Large intestine (tissue), 3 donors: Measurements from ENCODE around the gene PLAA. TPM values are rescaled to one million over a fixed set of nuclear protein-coding genes. Genes with fewer than 3 reads are reported as not detected.
A peak's percentile ranks its signal among the peaks of the same experiment; 100 is the strongest.

ENCODE experiments used
- DNase-seq, 2 donors: peaks; one replicate each; pipeline versions ENCODE4 v3.0.0 to v3.0.0-alpha.2; 2013
- H3K27ac ChIP-seq: one replicate; pipeline ENCODE4 v1.5.1; 2013; ENCODE audit warnings: low read length
- H3K27me3 ChIP-seq: 2 replicates; pipeline ENCODE4 v1.6.1; 2013; ENCODE audit warnings: low read length; ENCODE audit not compliant: control insufficient read depth, insufficient read depth
- H3K36me3 ChIP-seq: 2 replicates; pipeline ENCODE4 v1.6.1; 2013; ENCODE audit warnings: low read length; ENCODE audit not compliant: control insufficient read depth, insufficient read depth
- H3K4me1 ChIP-seq: one replicate; pipeline ENCODE4 v1.6.1; 2013; ENCODE audit warnings: low read length; ENCODE audit not compliant: control insufficient read depth, insufficient read depth
- H3K4me3 ChIP-seq: one replicate; pipeline ENCODE4 v1.5.1; 2013; ENCODE audit warnings: low read length
- H3K9me3 ChIP-seq: one replicate; pipeline ENCODE4 v1.6.1; 2013; ENCODE audit warnings: mild to moderate bottlenecking, low read depth, low read length, moderate library complexity; ENCODE audit not compliant: control insufficient read depth
- WGBS: methylation state at CpG from one replicate; pipeline ENCODE4 v1.1.5; 2013; ENCODE audit warnings: low lambda C conversion rate; ENCODE audit not compliant: insufficient coverage; 5-methylcytosine and 5-hydroxymethylcytosine counted together
- polyA plus RNA-seq: library from polyadenylated mRNA; unstranded; fragments of 120-200 nt; gene quantifications from one replicate; pipeline ENCODE4 v1.2.1, GENCODE V29; 2013

Gene PLAA
- polyA plus RNA-seq, 1 donor = 24.3 TPM

GRCh38 chr9:26955921-26956859 lies 9.1 kb upstream of the PLAA start, which contains the start of gene IFT74:
Gene IFT74 (plus strand): TSS chr9:26956412. CDS start chr9:26961968, 5,556 bp downstream.
- H3K4me1 ChIP-seq = no peaks in the 10 kb centered on the region
- H3K9me3 ChIP-seq = no peaks in the 10 kb centered on the region
- peak within 1 kb of the TSS; percentile 70 for H3K4me3 ChIP-seq
- no peaks in the 10 kb centered on the region for H3K27me3 ChIP-seq
- peak within 1 kb of the TSS; percentile 63 for H3K27ac ChIP-seq
- peak; percentile 97 to 98 for DNase-seq
- H3K36me3 ChIP-seq = no peaks in the 10 kb centered on the region
- WGBS = no CpG with 5 or more reads among the region's 53 CpGs

GRCh38 chr9:26955222-26955903 lies 8.3 kb upstream of the PLAA start:
- peak overlapping the region; percentile 70 for H3K4me3 ChIP-seq
- no peaks in the 10 kb centered on the region for H3K36me3 ChIP-seq
- peak; percentile 16 to 31 for DNase-seq
- H3K4me1 ChIP-seq = no peaks in the 10 kb centered on the region
- no peaks in the 10 kb centered on the region for H3K27me3 ChIP-seq
- H3K9me3 ChIP-seq = no peaks in the 10 kb centered on the region
- H3K27ac ChIP-seq = peak overlapping the region; percentile 63
- no CpG with 5 or more reads among the region's 4 CpGs for whole genome bisulfite sequencing

- Histone ChIP-seq H3K9me3 (no peaks in the 10 kb centered on the region), H3K36me3 (no peaks in the 10 kb centered on the region), H3K4me3 (no peak overlapping the region), H3K27me3 (no peaks in the 10 kb centered on the region), H3K4me1 (no peaks in the 10 kb centered on the region), H3K27ac (no peak overlapping the region)
- no peak for DNase-seq
- WGBS = 55% methylated on average over 2 of the region's 3 CpGs
Observed at GRCh38 chr9:26954050-26954508, 7.0 kb upstream of the PLAA start.

- WGBS = 67% methylated on average over 1 of the region's 3 CpGs
- Histone ChIP-seq H3K27ac (no peak overlapping the region), H3K27me3 (no peaks in the 10 kb centered on the region), H3K4me3 (no peak overlapping the region), H3K36me3 (no peaks in the 10 kb centered on the region), H3K4me1 (no peaks in the 10 kb centered on the region), H3K9me3 (no peaks in the 10 kb centered on the region)
- no peak for DNase-seq
Observed at GRCh38 chr9:26951794-26952193, 4.8 kb upstream of the PLAA start.

GRCh38 chr9:26950521-26950920 lies 3.5 kb upstream of the PLAA start:
- no peaks in the 10 kb centered on the region for H3K36me3 ChIP-seq
- H3K4me3 ChIP-seq = no peak overlapping the region
- DNase-seq = no peak
- no peak overlapping the region for H3K27ac ChIP-seq
- H3K4me1 ChIP-seq = peaks cover 4% of the 10 kb centered on the region
- H3K27me3 ChIP-seq = no peaks in the 10 kb centered on the region
- 86% methylated on average over 1 of the region's 1 CpG for WGBS
- H3K9me3 ChIP-seq = no peaks in the 10 kb centered on the region

GRCh38 chr9:26949637-26950069 lies 2.6 kb upstream of the PLAA start:
- Histone ChIP-seq H3K9me3 (no peaks in the 10 kb centered on the region), H3K4me3 (no peak overlapping the region), H3K4me1 (peaks cover 7% of the 10 kb centered on the region), H3K27me3 (no peaks in the 10 kb centered on the region), H3K27ac (no peak overlapping the region), H3K36me3 (no peaks in the 10 kb centered on the region)
- WGBS = no CpG with 5 or more reads among the region's 6 CpGs
- DNase-seq = no peak

- 0% methylated on average over 3 of the region's 9 CpGs for WGBS
- Histone ChIP-seq H3K4me1 (peaks cover 7% of the 10 kb centered on the region), H3K27me3 (no peaks in the 10 kb centered on the region), H3K9me3 (no peaks in the 10 kb centered on the region), H3K27ac (peak overlapping the region; percentile 90), H3K4me3 (peak overlapping the region; percentile 95), H3K36me3 (no peaks in the 10 kb centered on the region)
- DNase-seq = no peak
Observed at GRCh38 chr9:26947736-26948135, 694 bp upstream of the PLAA start.

GRCh38 chr9:26945591-26945990 lies 1.5 kb downstream of the PLAA start:
- no peak for DNase-seq

GRCh38 chr9:26940779-26941178 lies 6.3 kb downstream of the PLAA start:
- DNase-seq = no peak
- peaks cover 6% of the 10 kb centered on the region for H3K4me1 ChIP-seq
- H3K36me3 ChIP-seq = no peaks in the 10 kb centered on the region
- H3K4me3 ChIP-seq = no peak overlapping the region
- peaks cover 11% of the 10 kb centered on the region for H3K9me3 ChIP-seq
- no peak overlapping the region for H3K27ac ChIP-seq
- no peaks in the 10 kb centered on the region for H3K27me3 ChIP-seq
- no CpG with 5 or more reads among the region's 1 CpG for WGBS

More at GRCh38 chr9:26945591-26945990, 1.5 kb downstream of the PLAA start:
- H3K4me1 ChIP-seq = peaks cover 7% of the 10 kb centered on the region
- peak overlapping the region; percentile 95 for H3K4me3 ChIP-seq
- 0% methylated on average over 1 of the region's 2 CpGs for whole genome bisulfite sequencing
- H3K9me3 ChIP-seq = no peaks in the 10 kb centered on the region
- H3K36me3 ChIP-seq = no peaks in the 10 kb centered on the region
- no peak overlapping the region for H3K27ac ChIP-seq
- H3K27me3 ChIP-seq = no peaks in the 10 kb centered on the region

DNA sequence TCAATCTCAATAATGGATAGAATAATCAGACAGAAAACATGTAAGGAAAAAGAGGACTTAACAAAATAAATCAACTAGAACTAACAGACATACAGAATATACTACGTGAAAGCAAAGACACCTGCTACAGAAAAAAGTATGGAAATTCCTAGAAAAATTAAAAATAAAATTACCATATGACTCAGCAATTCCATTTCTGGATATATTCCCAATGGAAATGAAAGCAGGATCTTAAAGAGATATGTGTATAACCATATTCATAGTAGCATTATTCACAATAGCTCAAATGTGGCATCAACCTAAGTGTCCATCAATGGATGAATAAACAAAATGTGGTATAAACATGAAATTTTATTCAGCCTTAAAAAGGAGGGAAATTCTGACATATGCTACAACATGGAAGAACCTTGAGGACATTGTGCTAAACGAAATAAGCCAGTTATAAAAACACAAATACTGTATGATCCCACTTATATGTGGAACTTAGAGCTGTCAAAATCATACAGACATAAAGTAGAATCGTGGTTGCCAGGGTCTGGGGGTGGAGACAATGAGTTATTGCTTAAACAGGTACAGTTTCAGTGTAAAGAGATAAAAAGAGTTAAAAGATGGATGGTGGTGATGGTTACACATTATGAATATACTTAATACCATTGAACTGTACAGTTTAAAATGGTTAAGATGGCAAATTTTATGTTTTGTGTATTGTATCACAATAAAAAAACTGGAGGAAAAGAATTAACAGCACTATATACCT lies 6.9 kb downstream of the PLAA start:
- 100% methylated on average over 2 of the region's 3 CpGs for WGBS
- Histone ChIP-seq H3K27me3 (no peaks in the 10 kb centered on the region), H3K27ac (no peak overlapping the region), H3K4me3 (no peak overlapping the region), H3K9me3 (peaks cover 11% of the 10 kb centered on the region), H3K36me3 (no peaks in the 10 kb centered on the region), H3K4me1 (no peaks in the 10 kb centered on the region)
- DNase-seq = no peak
